HL-60 (cell line): ENCODE measurements around the gene ITGB1.
"Not testable (repeated sequence)": the region's sequence is repeated elsewhere in the genome, so short reads cannot be mapped to it uniquely, and the experiment has no call there.

Experiments used
- DNase-seq, 2 experiments: peaks; one replicate each; pipeline ENCODE4 v3.0.0-alpha.2; 2010 to 2020; ENCODE audit warnings: low read depth in 1 of 2, low spot score in 1 of 2
- H3K27ac ChIP-seq: fragments of 250-450 bp; sonication (Bioruptor Pico); replicated peaks from 2 replicates; pipeline ENCODE4 v1.5.1; 2020; ENCODE audit warnings: mild to moderate bottlenecking, moderate library complexity
- H3K27me3 ChIP-seq: fragments of 250-450 bp; sonication (Bioruptor Pico); 2 replicates; pipeline ENCODE4 v1.5.1; 2021; ENCODE audit warnings: mild to moderate bottlenecking, moderate library complexity; ENCODE audit not compliant: insufficient read depth, poor library complexity, severe bottlenecking
- H3K4me3 ChIP-seq: replicated peaks from 2 replicates; pipeline ENCODE4 v1.5.1; 2011; ENCODE audit warnings: mild to moderate bottlenecking, control low read depth, low read length; ENCODE audit not compliant: insufficient read depth
- GABPA ChIP-seq: IDR thresholded peaks from 2 replicates; pipeline ENCODE4 v1.6.1; 2012; ENCODE audit warnings: low read depth
- POLR2AphosphoS5 ChIP-seq: IDR thresholded peaks from 2 replicates; pipeline ENCODE4 v1.6.1; 2012; ENCODE audit warnings: low read depth
- SPI1 ChIP-seq: IDR thresholded peaks from 2 replicates; pipeline ENCODE4 v1.6.1; 2012; ENCODE audit warnings: low read depth, mild to moderate bottlenecking, borderline replicate concordance
- TF ChIP-seq, protein P1 (sequence below): IDR thresholded peaks from one replicate; pipeline ENCODE4 v1.5.1; 2011; ENCODE audit warnings: low read length, control low read depth, inconsistent platforms; ENCODE audit not compliant: insufficient read depth
- TF ChIP-seq, protein P2 (sequence below): IDR thresholded peaks from 2 replicates; pipeline ENCODE4 v1.6.1; 2012; ENCODE audit warnings: low read depth; ENCODE audit not compliant: insufficient replicate concordance

Gene ITGB1

DNA sequence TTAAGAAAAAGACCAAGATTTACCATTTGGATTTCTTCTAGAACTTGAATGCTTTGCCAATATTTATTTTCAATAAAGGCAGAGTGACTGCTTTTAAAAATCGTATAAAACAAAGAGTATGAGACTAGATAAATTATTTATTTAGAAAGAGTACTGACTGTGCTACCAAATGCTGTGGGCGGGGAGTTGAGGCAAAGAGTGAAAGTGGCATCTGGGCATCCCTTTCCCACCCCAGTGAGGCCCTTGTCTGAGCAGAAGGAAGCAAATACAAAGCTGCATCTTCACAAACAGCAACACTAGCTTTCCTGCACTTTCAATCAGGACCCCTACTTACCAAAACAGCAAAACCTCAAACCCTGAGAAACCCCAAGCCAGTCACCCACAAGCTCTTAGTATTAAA lies 34.9 kb downstream of the ITGB1 start:
- Histone ChIP-seq H3K27me3 (no peaks in the 10 kb centered on the region), H3K4me3 (no peak overlapping the region), H3K27ac (no peak overlapping the region)
- TF ChIP-seq, protein P1, sequence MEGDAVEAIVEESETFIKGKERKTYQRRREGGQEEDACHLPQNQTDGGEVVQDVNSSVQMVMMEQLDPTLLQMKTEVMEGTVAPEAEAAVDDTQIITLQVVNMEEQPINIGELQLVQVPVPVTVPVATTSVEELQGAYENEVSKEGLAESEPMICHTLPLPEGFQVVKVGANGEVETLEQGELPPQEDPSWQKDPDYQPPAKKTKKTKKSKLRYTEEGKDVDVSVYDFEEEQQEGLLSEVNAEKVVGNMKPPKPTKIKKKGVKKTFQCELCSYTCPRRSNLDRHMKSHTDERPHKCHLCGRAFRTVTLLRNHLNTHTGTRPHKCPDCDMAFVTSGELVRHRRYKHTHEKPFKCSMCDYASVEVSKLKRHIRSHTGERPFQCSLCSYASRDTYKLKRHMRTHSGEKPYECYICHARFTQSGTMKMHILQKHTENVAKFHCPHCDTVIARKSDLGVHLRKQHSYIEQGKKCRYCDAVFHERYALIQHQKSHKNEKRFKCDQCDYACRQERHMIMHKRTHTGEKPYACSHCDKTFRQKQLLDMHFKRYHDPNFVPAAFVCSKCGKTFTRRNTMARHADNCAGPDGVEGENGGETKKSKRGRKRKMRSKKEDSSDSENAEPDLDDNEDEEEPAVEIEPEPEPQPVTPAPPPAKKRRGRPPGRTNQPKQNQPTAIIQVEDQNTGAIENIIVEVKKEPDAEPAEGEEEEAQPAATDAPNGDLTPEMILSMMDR = no peak
- no peak for TF ChIP-seq SPI1
- TF ChIP-seq GABPA = no peak
- TF ChIP-seq, protein P2, sequence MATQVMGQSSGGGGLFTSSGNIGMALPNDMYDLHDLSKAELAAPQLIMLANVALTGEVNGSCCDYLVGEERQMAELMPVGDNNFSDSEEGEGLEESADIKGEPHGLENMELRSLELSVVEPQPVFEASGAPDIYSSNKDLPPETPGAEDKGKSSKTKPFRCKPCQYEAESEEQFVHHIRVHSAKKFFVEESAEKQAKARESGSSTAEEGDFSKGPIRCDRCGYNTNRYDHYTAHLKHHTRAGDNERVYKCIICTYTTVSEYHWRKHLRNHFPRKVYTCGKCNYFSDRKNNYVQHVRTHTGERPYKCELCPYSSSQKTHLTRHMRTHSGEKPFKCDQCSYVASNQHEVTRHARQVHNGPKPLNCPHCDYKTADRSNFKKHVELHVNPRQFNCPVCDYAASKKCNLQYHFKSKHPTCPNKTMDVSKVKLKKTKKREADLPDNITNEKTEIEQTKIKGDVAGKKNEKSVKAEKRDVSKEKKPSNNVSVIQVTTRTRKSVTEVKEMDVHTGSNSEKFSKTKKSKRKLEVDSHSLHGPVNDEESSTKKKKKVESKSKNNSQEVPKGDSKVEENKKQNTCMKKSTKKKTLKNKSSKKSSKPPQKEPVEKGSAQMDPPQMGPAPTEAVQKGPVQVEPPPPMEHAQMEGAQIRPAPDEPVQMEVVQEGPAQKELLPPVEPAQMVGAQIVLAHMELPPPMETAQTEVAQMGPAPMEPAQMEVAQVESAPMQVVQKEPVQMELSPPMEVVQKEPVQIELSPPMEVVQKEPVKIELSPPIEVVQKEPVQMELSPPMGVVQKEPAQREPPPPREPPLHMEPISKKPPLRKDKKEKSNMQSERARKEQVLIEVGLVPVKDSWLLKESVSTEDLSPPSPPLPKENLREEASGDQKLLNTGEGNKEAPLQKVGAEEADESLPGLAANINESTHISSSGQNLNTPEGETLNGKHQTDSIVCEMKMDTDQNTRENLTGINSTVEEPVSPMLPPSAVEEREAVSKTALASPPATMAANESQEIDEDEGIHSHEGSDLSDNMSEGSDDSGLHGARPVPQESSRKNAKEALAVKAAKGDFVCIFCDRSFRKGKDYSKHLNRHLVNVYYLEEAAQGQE = no peak
- no peak for TF ChIP-seq POLR2AphosphoS5
- no peak for DNase-seq

DNA sequence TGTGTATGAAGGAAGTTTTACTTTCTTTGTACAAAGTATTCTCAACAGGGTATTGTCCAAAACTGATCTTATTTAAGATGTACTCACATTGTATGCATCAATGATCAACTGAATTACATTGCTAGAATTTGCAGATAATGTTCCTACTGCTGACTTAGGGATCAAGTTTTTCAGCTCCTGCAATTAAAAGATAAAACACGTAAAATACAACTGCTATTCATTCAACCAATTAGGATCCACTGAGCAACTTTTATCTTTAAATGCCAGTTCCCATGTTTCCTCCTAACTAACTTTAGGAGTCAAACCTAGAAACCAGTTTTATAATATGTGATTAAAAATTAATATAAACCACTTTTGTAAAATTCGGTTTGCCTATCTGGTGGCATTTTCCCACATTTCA lies 35.9 kb downstream of the ITGB1 start:
- DNase-seq = no peak
- TF ChIP-seq, protein P1 = no peak
- TF ChIP-seq POLR2AphosphoS5 (no peak), SPI1 (no peak), GABPA (no peak)
- TF ChIP-seq, protein P2 = no peak
- H3K27me3 ChIP-seq = no peaks in the 10 kb centered on the region
- no peak overlapping the region for H3K4me3 ChIP-seq
- H3K27ac ChIP-seq = no peak overlapping the region

DNA sequence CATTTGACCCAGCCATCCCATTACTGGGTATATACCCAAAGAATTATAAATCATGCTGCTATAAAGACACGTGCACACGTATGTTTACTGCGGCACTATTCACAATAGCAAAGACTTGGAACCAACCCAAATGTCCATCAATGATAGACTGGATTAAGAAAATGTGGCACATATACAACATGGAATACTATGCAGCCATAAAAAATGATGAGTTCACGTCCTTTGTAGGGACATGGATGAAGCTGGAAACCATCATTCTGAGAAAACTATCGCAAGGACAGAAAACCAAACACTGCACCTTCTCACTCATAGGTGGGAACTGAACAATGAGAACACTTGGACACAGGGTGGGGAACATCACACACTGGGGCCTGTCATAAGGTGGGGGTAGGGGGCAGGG lies 40.2 kb downstream of the ITGB1 start:
- H3K4me3 ChIP-seq, H3K27me3 ChIP-seq, H3K27ac ChIP-seq, DNase-seq: not testable (repeated sequence)

DNA sequence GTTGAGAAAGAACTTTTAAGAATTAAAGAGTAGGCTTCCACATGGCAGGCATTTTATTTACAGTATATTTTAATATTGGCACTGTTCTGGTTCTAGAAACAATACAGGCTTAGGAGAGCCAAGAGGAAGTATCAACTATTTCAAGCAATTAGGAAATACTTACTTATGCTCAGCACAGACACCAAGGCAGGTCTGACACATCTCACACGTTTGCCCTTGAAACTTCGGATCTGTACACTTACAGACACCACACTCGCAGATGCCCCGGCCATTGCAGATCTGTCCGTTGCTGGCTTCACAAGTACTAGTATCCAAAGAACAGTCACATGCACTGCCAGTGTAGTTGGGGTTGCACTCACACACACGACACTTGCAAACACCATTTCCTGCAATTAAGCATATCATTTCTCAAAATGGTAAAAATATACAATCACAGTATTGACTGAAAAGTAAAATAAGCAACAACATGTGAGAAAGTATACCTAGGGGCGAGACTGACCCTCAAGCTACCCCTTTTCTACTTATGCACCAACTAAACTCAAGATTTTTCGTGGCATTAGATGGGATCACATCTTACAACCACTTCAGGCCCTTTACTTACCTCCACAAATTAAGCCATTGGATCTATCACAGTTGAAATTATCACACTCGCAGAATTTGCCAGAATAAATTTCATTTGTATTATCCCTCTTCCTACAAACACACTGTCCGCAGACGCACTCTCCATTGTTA lies 46.6 kb downstream of the ITGB1 start:
- Histone ChIP-seq H3K27me3 (no peaks in the 10 kb centered on the region), H3K27ac (peak overlapping the region; percentile 30; the same call in 1 of the 2 replicates), H3K4me3 (no peak overlapping the region)
- DNase-seq = peak; percentile 10 to 11
- no peak for TF ChIP-seq POLR2AphosphoS5
- TF ChIP-seq, protein P1 = no peak
- TF ChIP-seq, protein P2 = no peak
- TF ChIP-seq GABPA = no peak
- no peak for TF ChIP-seq SPI1

DNA sequence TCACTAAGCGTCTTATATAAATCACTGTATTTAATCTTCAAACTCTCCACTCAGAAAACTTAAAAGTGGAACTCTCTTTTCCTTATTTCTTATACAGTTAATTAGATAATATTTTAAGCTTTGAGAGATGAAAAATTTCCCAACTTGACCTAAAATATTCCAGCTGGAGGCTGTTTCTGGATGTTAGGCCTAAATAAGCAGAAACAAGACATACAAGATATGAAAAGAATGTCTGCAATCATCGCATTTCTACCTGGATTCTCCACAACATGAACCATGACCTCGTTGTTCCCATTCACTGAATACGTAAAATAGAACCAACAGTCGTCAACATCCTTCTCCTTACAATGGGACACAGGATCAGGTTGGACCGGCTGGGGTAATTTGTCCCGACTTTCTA lies 48.1 kb downstream of the ITGB1 start:
- DNase-seq = not testable (repeated sequence)

More for the DNA sequence above, 48.1 kb downstream of the ITGB1 start:
- H3K27me3 ChIP-seq, H3K27ac ChIP-seq, H3K4me3 ChIP-seq: not testable (repeated sequence)
